NCI-H526 (cell line): ENCODE measurements around the gene PRKAG2.

Experiments used
- DNase-seq, 2 experiments: peaks; one replicate each; lab custom pipeline; 2025; lab: John Stamatoyannopoulos, UW

The PRKAG2 gene

DNA sequence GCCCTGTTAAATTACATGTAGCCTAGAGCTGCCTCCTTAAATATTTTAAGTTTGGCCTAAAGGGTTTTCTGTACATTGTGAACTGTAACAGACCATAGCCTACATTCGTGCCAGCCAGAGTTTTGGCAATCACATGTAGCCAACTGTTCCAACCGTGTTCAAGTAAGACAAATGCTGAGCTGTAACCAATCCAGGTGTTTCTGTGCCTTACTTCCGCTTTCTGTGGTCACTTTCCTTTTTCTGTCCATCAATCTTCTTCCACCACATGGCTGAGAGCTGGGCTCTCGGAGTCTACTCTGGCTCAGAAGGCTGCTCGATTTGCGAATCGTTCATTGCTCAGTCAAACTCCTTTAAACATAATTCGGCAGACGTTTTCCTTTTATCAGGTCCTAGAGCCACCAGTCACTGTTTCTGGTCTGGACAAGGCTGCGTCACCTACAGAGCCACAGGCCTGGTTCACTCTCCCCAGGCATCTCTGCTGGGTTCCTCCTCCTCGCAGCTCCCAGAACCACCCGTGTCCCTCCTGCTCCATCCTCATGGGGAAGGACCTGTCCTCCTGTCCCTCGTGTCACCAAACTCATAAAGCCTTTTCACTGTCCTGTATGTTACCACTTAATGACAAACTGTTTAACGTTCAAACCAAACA, 199.2 kb downstream of the PRKAG2 start:
- no peak for DNase-seq

DNA sequence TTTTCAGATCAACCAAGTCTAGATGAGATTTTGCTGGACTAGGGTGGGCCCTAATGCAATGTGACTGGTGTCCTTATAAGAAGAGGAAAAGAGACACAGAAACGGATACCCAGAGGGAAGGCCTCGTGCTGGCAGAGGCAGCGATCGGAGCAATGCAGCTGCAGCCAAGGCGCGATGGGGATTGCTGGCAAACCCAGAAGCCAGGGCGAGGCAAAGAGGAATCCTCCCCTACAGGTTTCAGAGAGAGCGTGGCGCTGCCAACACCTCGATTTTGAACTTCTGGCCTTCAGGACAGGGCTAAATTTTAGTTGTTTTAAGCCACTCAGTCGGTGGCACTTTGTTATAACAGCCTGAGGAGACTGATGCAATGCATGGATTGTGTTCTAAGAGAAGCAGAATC, 200.2 kb downstream of the PRKAG2 start:
- DNase-seq: no peak

DNA sequence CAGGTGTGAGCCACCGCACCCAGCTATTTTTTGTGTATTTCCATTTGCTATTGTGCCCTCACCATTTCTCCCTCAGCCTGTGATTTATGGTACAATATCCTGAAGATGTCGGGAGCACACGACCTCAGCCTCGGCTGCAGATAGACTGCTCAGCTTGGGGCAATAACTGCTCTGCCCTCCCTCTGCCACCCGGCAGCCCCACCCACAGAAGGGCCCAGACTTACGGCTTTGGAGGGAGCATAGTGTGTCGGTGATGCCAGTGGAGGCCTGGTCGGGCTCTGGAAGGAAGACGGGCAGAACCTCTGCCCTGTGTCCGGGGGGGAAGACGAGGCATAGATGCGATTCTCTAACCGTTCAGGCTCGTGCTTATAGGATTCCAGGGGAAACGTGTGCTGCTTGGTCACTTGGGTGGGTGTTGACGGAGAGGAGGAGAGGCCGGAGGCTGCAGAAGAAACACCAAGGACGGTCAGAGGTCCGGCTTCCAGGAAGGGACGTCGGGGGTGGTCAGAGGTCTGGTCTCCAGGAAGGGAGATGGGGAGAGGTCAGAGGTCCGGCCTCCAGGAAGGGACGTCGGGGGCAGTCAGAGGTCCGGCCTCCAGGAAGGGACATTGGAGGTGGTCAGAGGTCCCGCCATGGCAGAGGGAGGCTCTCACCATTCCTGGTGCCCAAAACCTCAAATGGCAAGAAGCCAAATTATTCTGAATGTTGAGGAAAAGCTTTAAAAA, 201.6 kb downstream of the PRKAG2 start:
- DNase-seq: no peak

DNA sequence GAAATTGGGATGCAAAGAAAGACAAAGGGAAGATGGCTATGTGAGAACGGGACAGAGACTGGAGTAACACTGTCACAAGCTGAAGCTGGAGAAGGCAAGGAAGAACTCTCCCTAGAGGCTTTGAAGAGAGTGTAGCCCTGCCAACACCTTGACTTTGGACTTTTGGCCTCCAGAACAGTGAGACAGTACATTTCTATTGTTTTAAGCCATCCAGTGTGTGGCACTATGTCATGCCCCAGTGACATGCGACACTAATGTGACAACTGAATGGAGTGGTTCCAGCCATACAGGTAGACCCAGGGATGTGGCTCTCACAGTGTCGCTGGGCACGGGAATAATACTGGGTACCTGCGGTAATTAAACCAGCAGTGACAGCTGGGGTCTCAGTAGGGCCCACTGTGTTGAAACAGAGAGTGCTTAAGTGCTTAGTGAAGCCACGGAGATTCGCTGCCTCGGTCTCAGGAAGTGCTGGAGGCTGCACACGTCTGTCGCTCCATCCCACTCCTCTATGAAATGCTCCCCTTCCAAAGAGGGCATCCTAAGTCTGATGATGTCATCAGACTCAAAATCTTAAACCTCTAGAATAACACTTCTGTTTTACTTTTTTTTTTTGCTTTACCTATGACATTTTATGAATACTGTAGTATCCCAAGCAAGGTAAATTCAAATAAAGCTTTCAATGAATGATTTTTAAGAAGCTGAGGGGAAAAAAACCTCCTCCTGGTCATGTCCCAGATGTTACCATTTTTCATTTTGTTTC, 202.6 kb downstream of the PRKAG2 start:
- no peak for DNase-seq

DNA sequence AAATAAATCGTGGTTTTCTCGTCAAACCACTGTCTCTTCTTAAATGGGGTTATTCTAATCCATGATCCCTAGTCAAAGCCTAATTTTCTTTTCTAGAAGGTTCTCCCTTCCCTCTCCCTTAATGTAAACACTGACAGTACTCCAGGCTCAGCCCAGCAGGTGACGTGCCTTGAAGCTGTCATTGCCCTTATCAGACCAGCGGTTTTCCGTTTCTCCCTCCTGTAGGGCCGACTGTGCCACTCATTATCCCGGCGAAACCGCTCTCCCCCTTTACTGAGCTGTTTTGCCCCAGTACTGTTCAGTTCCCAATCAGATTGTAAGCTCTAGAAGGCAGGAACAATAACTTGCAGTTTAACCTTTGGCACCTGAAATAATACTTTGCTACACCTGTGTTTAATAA, 203.7 kb downstream of the PRKAG2 start:
- DNase-seq: no peak

DNA sequence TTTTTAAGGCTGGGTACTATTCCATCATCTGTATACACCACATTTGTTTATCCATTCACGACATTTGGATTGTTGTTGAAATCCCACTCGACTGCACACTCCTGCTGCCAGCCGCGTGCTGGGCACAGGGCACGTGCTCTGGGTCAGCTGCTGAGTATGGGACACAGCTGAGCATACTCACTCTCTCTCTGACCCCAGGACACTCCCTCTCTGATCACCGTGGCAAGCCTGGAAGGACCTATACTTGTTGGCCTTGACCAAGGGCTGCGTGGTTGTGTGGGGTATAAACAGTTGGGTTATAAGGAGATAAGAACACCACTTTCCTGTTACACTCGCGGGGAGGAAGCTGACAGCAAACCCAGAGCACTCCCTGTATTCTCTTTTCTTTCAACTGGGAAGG, 204.2 kb downstream of the PRKAG2 start:
- no peak for DNase-seq

DNA sequence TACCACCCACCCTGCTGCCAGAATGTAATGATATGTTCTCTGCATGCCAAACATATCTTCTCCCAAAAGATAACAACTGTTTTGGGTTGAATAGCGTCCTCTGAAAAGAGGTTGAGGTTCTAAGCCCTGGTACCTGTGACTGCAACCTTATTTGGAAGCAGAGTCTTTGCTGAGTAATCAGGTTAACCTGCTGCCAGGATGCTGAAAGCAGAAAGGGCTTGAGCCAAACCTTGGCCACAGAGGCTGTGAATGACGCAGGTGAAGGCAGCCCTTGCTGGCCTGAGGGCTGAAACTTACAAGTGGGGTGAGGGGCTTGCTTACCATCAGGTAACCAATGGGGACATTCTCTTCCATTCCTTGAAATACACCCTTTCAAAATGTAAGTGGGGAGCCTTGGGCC, 205.4 kb downstream of the PRKAG2 start:
- no peak for DNase-seq

DNA sequence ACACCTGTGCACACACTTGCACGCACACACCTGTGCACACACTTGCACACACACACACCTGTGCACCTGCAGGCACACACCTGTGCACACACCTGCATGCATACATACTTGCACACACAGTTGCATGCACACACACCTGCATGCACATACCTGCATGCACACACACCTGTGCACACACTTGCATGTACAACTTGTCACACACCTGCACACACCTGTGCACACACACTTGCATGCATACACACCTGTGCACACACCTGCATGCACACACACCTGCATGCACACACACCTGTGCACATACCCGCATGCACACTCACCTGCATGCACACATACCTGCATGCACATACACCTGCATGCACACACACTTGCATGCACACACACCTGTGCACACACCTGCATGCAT, 207.2 kb downstream of the PRKAG2 start:
- no peak for DNase-seq

DNA sequence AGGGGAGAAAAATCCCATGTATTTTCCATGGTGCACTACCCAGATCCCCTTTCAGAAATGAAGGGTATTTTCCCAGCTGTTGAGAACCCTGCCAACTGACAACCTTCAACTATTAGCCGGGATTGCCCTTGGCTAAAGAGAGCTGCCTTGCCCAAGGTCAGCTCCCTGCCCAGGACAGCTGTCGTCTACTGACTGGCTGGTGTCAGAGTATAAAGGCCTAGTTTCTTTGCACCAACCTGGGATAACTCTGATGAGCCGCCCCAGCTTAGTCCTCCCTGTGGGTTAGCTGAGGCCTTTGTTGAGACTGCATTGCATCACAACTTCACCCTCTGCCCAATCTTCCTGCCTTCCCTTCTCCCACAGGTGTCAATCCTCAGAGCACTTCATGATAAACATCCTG, 210.0 kb downstream of the PRKAG2 start:
- DNase-seq: no peak

DNA sequence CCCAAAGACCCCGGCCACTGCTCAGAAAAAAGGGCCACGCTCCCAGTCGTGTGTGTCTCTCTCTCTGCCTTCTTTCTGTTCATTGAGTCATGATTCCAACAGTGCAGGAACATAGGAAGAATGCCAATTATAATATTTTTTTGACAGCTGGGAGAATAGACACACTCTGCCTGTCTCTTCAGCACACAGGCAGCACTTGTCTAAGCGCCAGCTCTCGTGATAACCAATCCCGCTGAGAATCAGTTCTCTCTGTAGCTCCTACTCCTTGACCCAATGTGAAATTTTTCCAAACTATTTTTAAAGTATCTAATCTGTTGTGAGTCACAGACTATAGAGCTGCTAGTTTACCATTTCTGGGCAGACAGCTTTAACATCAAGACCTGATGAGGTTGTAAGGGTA, 211.5 kb downstream of the PRKAG2 start:
- no peak for DNase-seq

DNA sequence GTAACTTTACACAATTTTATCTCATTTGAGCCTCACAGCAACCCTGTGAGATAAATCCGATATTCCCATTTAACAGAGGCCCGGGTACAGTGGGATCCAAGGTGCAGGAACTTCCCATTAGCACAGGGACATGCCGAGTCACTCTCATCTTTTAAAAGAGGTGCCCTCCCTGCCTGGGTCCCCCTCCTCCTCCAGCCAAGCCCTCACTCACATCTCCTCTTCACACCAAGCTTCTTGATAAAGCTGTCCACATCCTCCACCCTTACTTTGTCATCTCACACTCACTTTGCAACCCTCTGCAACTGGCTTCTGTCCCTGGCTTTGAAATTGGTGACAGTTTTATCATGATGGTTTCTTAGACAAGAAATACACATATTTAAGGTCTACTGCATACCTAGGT, 212.6 kb downstream of the PRKAG2 start:
- no peak for DNase-seq

DNA sequence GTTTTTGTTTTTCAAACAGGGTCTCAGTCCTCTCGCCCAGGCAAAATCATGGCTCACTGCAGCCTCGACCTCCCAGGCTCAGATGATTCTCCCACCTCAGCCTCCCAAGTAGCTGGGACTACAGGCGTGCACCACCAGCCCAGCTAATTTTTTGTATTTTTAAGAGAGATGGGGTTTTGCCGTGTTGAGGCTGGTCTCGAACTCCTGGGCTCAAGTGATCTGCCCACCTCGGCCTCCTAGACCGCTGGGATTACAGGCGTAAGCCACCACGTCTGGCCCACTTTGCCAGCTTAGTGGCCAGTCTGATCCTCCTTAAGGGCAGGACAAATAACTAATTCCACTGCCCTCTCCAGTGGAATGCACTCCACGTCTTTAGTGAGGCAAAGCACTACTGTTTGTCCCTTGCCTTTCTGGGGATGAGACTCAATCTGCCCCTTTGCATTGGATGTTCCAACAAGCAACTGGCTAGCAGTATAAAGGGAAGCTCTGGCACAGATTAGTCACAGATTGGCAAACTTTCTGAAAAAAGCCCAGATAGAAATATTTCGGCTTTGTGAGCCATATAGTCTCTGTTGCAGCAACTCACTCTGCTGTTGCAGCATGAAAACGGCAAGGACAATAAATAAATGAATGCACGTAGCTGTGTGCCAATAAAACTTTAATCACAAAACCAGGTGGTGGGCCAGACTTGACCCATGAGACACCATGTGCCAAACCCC, 213.4 kb downstream of the PRKAG2 start:
- DNase-seq: no peak

DNA sequence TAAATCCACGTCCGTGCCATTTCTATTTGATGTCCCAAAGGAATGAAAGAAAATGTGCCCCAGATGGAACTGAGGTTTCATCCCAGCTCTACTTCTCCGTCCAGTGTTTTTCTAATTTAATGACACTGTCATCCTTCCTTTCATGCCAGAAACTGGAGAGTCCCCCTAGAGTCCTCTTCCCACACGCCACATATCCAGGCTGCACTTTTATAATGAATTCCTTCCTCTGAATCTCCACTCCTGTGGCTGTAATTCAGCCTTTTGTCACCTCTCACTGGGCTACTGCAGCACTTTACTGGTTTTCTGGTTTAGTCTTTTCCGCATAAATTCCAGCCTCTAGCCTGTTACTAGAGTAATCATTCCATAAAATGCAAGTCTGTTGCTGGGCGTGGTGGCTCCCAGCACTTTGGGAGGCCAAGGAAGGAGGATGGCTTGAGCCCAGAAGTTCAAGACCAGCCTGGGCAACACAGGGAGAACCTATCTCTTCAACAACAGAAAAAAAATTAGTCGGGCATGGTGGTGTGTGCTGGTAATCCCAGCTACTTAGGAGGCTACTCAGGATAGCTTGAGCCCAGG, 214.6 kb downstream of the PRKAG2 start:
- DNase-seq: no peak

DNA sequence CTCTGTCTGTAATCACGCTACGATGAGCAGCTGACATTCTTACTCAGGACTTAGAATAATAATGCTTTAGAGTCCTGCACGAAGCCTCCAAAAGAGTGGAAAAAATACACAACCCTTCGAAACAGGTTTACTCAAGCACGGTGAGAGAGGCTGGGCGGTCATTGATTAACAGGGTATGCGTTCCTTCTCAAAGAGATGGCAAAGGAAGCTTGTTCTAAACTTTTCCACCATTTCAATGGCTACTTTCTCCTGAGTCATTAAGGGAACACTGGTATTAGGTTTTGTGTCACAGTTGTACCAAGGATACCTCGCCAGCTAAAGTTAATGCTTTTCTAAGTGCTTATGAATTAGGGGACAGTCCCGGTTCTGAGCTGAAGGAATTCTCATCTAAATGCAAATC, 215.3 kb downstream of the PRKAG2 start:
- no peak for DNase-seq

DNA sequence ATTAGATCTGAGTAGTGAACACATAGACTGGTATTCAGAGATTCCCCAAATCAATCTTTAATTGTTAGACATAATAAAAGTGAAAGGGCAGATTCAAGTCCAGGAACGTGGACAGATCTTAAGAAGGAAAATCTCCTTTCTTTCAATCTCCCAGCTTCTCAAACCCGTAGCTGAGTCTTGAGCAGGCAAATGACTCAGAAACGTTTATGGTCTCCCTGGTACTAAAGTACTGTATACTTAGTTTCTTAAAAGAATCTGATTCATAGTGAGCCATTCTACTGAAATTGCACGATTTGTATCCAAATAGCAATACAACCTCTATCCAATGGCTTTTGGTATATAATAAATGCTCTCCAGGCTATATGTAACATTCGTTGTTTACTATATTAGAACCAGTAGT, 216.8 kb downstream of the PRKAG2 start:
- DNase-seq: no peak

DNA sequence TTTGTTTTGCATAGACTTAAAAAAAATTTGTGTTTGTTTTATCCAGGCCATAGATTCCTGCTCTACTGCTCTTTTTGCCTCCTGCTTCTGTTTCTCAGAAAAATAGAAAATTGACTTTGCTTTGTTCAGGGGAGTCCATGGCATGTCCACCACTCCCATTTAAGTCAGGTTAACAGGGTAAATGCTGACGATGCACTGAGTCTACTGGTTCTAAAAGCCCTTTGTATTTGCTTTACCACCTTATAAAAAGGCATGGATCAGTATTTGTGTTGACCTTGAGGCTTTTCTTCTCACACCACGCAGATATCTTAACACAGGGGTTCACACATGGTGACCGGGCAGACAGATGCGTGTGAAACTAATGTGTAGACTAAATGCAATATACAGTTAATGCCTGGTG, 217.7 kb downstream of the PRKAG2 start:
- no peak for DNase-seq

DNA sequence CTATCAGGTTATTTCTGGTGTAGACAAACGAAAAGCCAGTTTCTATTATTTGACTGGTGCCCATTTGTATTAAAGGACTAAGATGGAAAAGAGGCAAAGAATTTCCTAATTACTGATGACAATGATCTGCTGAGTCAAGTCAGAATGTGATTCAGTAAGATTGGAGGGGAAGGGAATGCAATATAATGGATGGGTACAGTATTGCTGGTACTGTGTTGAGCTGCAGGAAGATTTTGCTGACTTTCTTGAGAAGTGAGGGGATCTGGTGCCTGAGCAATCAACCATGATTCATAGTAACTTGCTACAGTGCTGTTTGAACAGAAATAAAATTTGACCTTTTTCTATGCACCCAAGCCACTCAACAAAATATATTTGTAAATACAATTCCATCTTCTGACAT, 218.1 kb downstream of the PRKAG2 start:
- no peak for DNase-seq

DNA sequence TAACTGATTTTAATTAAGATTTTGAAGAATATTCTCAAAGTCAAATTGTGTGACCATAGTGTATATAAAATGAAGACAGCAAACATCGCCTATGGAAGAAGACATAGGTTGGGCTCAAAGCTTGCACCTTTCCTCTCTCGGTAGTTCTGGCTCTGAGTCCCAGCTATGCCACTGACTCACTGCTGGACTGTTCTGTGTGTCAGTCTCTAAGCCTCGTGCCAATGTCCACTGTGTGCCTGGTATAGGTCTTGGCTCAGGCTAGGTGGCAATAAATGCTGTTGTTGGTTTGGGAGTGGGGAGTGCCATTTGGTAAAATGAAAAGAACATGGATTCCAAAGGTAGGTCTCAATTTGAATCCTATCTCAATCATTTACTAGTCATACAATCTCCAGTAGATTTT, 219.7 kb downstream of the PRKAG2 start:
- DNase-seq: no peak

DNA sequence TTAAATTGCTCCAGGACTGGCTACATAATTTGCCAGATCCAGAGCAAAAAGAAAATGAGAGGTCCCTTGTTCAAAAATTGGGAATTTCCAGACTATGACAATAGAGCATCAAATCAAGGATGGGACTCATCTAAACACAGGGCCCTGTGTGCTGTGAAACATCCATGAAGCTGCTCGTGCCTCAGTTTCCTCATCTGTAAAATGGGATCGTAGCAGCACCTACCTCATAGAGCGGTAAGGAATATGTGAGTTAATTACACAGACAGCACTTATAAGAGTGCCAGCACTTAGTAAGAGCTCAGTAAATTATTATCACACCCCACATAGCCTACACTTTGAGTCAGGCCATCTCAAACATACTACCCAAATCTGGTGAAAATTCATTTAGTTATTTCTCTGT, 221.4 kb downstream of the PRKAG2 start:
- DNase-seq: no peak

DNA sequence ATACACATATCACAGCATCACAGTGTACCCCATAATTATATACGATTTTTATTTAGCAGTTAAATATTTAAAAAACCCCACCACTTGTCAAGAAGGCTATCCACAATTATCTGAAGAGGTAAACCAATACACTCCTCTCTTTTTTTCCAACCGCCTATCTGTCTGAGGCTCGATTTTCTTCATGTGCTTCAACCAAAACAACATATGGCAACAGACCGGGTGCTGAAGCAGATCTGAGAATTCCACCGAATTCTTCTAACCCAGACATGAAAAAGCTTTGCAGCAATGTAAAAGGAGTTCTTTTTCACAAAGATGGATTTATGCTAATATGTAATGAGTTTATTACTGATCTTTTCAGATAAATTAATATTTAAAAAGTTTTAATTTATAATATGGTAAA, 224.8 kb downstream of the PRKAG2 start:
- no peak for DNase-seq

DNA sequence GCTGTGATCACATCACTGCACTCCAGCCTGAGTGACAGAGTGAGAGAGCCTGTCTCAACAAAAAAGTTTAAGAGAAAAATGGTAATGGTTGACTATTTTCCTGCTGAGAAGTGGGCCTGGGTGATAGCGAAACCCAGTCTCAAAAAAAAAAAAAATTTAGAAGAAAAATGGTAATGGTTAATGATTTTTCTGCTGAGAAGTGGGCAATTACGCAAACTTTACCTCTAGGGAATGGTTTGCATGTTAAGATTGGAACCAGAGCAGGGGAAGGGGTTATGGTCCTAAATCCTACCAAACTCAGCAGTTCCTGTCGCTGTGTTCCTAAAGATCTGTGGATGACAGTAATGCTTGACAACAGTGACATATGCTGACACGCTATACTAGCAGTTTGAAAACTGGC, 226.8 kb downstream of the PRKAG2 start:
- no peak for DNase-seq

DNA sequence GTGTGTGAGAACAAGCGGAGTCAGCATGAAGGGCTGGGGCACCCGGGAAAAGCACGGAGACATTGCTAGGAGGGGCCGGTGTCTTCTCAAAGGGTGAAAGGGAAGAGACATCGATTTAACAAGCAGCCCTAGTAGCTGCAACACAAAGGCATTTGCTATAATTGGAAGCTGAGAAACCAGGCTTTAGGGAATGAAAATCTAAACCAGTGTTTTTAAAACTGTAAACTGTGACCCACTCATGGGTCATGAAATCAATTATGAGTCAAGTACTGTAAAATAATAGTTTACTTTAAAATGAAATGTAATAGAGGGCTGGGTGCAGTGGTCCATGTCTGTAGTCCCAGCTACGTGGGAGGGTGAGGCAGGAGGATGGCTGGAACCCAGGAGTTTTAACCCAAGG, 228.5 kb downstream of the PRKAG2 start:
- DNase-seq: no peak
